ENCODE results near the gene DEFB125.
"Not testable (repeated sequence)": the region's sequence is repeated elsewhere in the genome, so short reads cannot be mapped to it uniquely, and the experiment has no call there.

DEFB125 gene, protein sequence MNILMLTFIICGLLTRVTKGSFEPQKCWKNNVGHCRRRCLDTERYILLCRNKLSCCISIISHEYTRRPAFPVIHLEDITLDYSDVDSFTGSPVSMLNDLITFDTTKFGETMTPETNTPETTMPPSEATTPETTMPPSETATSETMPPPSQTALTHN

DNA sequence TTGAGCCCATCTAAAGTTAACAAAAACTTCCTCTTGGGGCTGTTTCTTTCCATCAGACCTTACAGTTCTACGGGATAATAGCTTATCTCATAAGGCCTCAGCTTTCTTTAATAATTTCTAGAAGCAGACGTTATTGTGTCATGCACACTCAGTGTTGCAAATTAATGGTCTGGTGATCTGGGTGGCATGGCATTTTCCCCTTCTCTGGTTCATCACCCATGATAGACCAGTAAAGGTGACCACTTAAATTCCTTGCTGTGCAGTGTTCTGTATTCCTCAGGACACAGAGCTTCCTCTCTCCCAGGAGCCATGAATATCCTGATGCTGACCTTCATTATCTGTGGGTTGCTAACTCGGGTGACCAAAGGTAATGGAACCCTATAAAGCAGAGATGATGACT, at the start of gene DEFB125:
TSS of gene DEFB125 (plus strand) at position 272 of the 400 bp plus-strand sequence. CDS start at position 310, 38 bp downstream.
- no peak for DNase-seq

DNA sequence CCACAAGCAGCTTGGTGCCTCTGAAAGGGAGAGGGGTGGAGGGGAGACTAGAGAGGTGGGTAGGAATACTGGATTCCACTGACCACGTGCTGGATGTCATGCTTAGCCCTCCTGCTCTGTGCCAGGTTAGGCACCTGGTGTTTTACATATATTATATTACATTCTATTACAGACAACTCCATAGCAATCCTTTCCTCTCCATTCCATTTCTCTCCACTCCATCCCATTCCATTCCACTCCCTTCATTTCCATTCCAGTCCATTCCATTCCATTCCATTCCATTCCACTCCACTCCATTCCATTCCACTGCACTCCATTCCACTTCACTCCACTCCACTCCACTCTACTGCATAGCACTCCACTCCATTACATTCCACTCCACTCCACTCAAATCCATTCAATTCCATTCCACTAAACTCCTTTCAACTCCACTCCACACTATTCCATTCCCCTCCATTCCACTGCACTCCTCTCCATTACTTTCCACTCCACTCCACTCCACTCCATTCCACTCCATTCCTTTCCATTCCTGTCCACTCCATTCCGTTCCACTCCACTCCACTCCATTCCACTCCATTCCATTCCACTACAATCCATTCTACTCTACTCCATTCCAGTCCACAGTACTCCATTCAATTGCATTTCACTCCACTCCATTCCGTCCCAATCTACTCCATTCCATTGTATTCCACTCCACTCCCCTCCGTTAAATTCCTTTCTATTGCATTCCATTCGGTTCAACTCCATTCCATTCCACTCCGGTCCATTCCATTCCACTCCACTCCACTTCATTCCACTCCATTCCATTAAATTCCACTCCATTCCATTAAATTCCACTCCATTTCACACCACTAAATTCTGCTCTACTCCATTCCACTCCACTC, 27.2 kb upstream of the DEFB125 start:
- DNase-seq = no peak

DNA sequence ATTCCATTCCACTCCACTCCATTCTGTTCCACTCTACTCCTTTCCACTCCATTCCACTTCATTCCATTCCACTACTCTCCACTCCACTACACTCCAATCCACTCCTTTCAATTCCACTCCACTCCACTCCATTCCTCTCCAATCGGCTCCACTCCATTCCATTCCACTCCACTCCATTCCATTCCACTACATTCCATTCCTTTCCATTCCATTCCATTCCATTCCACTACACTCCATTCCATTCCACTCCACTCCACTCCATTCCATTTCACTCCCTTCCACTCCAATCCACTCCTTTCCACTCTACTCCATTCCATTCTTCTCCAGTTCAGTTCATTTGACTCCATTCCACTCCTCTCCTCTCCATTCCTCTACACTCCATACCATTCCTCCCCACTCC, 26.2 kb upstream of the DEFB125 start:
- no peak for DNase-seq

DNA sequence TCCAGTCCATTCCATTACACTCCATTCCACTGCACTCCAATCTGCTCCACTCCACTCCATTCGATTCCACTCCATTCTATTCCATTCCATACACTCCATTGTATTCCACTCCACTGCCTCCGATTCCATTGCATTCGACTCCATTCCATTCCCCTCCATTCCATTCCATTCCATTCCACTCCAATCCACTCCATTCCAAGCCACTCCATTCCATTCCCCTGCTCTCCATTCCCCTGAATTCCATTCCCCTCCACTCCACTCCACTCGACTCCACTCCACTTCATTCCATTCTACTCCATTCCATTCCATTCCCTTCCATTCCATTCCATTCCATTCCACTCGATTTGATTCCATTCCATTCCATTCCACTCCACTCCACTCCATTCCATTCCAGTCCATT, 25.7 kb upstream of the DEFB125 start:
- DNase-seq = no peak

DNA sequence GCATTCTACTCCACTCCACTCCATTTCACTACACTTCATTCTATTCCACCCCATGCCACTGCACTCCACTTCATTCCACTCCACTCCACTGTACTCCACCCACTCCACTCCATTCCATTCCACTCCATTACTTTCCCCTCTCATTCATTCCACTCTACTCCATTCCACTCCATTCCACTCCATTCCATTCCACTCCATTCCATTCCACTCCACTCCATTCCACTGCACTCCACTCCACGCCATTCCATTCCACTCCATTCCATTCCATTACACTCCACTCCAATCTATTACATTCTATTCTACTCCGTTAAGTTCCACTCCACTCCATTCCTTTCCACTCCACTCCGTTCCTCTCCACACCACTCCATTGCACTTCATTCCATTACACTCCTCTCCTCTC, 25.0 kb upstream of the DEFB125 start:
- no peak for DNase-seq

DNA sequence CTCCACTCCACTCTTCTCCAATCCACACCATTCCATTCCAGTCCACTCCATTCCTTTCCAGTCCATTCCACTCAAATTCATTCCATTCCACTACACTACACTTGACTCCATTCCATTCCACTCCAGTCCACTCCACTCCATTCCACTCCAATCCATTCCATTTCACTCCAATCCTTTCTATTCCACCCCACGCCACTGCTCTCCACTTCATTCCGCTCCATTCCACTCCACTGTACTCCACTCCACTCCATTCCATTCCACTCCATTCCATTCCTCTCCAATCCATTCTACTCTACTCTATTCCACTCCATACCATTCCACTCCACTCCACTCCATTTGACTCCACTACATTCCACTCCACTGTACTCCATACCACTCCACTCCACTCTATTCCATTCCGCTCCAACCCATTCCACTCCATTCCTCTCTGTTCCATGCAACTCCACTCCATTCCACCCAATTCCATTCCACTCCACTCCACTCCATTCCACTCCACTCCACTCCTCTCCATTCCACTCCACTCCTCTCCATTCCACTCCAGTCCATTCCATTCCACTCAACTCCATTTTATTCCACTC, 23.4 kb upstream of the DEFB125 start:
- no peak for DNase-seq

DNA sequence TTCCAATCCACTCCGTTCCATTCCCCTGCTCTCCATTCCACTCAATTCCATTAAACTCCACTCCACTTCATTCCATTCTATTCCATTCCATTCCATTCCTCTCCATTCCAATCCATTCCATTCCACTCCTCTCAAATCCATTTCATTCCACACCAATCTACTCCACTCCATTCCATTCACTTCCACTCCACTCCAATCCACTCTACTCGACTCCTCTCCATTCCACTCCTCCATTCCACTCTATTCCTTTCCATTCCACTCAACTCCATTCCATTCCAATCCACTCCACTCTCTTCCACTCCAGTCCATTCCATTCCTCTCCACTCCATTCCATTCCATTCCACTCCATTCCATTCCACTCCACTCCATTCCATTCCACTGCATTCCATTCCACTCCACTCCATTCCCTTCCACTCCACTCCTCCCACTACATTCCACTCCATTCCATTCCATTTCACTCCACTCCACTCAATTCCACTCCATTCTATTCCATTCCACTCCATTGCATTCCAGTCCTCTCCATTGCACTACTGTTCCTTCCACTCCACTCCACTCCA, 22.6 kb upstream of the DEFB125 start:
- DNase-seq = no peak

DNA sequence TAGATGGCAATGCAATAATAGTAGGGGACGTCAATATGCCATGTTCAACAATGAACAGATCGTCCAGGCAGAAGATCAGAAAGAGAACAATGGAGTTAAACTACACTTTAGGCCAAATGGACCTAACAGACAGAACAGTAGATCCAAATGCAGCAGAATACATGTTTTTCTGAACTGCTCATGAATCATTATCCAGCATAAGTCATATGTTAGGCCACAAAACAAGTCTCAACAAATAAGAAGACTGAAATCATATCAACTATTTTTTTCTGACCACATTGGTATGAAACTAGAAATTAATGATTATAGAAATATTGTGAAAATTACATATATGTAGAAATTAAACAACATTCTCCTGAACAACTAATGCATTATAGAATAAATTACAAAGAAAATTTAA, 10.2 kb upstream of the DEFB125 start:
- no peak for DNase-seq

DNA sequence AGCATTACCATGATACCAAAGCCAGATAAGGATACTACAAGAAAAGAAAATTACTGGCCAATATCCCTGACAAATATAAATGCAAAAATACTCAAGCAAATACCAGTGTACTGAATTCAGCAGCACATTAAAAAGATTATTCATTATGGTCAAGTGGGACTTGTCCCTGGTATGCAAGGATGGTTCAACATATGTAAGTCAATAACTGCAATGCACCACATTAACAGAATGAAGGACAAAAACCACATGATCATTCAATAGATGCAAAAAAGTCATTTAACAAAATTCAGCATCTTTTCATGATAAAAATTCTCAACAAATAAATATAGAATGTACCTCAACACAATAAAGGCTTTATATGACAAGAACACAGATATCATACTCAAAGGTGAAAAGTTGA, 9.1 kb upstream of the DEFB125 start:
- no peak for DNase-seq

DNA sequence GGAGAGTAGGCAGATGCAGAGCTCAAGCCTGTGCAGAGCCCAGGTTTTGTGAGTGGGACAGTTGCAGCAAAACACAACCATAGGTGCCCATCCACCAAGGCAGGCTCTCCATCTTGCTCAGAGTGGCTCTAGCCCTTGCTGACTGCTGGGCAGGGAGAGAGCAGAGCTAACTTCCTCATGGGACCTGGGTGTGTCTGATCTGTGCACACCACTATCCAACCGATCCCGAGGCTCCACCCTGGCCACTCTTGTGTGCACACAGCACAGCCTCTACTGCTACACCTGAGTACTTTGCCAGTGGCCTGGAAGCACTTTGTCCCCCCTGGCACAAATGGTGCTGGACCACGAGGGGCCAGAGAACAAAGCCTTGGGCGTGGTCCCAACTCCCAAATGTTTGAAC, 7.9 kb upstream of the DEFB125 start:
- no peak for DNase-seq

DNA sequence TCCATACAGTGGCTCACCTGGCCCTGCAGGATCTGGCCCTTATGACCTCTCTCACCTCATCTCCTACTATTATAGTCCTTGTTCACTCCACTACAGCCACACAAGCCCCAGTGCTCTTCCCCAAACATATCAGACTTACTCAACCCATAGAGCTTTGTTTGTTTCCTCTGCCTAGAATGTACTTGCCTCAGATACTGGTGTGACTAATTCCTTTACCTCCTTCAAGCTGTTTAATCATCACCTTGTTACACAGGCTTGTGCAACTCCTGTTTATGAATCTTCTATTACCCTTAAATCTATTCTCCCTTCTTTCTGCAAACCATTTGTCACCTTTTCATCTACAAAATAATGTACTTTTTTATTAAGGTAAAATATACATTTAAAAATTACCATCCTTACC, 3.2 kb downstream of the DEFB125 start:
- no peak for DNase-seq

DNA sequence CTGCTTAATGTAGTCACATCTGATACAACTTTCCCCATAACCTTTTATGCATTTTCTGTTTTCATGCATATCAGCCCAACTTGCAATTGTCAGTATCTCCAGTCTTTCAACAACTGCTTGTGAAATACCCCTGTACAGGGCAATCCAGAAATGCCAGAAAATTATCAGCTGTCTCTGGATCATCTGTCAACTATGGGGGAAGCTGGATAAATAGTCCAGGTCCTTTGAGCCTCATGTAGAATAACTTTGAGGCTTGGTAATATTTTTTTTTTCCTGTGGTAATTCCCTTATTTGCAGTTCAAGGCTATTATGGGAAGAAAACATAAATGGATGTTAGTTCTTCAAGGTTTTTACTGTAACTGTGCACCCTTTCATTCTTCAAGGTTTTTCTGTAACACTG, 6.2 kb downstream of the DEFB125 start:
- no peak for DNase-seq

DNA sequence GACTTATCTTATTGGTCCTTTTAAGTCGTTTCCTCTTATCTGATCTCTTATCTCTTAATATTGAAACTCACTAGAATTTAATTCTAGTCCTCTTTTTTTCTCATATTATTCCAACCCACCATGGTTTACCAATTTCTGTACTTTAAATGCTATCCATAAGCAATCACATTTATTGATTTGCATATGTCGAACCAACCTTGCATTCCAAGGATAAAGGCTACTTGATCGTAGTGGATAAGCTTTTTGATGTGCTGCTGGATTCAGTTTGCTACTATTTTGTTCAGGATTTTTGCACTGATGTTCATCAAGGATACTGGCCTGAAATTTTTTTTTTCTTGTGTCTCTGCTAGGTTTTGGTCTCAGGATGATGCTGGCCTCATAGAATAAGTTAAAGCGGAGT, 7.7 kb downstream of the DEFB125 start:
- DNase-seq = no peak

DNA sequence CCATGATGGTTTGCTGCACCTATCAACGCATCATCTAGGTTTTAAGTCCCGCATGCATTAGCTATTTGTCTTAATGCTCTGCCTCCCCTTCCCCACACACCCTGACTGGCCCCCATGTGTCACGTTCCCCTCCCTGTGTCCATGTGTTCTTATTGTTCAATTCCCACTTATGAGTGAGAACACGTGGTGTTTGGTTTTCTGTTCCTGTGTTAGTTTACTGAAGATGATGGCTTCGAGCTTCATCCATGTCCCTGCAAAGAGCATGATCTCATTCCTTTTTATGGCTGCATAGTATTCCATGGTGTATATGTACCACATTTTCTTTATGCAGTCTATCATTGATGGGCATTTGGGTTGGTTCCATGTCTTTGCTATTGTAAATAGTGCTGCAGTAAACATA, 10.2 kb downstream of the DEFB125 start:
- DNase-seq = not testable (repeated sequence)

DNA sequence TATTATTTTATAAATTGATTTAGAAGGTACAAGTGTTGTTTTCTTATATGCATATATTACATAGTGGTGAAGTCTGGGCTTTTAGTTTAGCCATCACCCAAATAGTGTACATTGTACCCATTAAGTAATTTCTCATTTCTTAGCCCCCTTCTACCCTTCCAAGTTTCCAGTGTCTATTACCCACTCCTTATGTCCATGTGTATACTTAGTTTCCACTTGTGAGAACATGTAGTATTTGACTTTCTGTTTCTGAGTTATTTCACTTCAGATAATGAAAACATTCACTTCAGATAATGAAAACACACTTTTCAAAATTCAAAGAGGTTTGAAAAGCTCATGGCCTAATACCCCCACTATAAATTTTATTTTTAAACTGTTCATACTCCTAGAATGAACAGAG, 14.5 kb downstream of the DEFB125 start:
- no peak for DNase-seq

DNA sequence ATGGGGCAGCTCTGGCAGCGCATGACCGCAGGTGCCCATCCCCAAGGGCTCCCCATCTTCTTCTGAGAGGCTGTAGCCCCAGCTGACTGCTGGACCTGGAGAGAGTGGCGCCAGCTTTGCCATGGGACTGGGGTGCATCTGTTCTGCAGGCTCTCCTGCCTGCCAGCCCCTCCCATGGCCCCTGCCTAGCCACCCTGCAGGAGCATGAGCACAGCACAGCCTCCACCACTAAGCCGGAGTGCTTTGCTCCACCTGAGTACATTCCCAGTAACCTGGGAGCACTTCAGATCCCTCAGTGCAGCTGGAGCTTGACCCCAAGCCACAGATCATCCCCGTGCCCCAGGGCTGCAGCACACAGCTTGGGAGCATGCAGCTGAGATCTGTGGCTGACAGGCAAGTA, 16.0 kb downstream of the DEFB125 start:
- no peak for DNase-seq

DNA sequence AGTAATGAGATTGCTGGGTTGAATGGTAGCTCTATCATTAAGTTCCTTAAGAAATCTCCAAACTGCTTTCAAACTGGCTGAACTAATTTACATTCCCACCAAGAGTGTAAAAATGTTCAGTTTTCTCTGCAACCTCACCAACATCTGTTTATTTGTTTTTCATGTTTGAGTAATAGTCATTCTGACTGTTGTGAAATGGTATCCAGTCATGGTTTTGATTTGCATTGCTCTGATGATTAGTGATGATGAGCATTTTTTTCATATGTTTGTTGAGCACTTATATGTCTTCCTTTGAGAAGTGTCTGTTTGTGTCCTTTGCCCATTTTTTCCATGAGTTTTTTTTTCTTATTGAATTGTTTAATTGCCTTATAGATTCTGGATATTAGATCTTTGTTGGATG, 24.9 kb downstream of the DEFB125 start:
- no peak for DNase-seq

DNA sequence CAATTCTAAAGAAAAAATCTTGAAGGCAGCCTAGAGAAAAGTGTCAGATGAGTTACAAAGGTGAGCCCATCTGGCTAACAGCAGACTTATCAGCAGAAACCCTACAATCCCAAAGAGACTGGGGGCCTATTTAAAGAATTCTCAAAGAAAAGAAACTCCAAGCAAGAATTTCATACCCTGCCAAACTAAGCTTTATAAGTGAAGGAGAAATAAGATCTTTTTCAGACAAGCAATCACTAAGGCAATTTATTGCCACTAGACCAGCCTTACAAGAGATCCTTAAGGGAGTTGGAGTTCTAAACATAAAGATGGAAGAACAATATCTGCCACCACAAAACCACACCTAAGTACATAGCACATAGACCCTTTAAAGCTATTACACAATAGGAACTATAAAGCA, 30.0 kb downstream of the DEFB125 start:
- no peak for DNase-seq

DNA sequence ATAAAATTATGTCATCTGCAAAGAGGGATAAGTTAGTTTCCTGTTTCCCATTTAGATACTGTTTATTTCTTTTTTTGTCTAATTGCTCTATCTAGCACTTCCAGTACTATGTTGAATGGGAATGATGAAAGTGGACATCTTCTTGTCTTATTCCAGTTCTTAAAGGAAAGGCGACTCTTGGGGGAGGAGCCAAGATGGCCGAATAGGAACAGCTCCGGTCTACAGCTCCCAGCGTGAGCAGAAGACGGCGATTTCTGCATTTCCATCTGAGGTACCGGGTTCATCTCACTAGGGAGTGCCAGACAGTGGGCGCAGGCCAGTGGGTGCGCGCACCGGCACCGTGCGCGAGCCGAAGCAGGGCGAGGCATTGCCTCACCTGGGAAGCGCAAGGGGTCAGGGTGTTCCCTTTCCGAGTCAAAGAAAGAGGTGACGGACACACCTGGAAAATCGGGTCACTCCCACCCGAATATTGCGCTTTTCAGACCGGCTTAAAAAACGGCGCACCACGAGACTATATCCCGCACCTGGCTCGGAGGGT, 42.4 kb downstream of the DEFB125 start:
- not testable (repeated sequence) for DNase-seq

DNA sequence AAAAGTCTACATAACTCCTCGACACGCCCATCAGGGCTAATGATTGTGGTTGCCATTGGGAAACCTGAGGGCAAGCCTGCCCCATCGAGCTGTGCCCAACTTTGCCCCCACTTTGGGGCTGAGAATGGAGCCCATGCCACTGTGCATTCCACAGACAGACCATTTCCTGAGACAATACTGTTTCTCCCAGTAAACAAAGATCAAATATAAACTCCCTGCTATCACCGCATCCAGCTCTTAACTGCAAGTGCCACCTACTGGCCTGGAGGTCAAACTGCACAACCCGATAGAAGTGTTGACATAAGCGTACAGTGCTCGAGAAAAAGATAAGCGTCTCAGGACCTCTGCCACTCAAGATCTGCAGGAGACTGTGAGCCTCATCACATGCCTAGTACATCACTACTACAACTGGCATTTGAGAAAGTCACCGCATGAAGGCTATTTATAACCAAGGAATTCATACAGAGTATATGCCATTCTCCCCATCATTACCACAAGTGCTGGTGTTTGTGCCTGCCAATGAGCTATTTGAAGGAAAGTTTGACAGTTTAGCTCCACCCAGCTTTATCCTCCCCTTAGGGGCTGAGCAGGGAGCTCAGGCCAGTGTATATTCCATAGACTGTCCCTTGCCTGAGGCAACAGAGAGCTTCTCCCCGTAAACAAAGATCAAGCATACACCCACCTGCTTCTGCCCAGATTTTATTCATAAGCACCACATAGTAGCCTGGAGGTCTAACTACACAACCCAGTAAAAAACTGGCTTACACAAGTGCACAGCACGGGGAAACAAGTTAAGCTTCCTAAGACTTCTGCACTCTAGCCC, 50.4 kb downstream of the DEFB125 start:
- DNase-seq = no peak

DNA sequence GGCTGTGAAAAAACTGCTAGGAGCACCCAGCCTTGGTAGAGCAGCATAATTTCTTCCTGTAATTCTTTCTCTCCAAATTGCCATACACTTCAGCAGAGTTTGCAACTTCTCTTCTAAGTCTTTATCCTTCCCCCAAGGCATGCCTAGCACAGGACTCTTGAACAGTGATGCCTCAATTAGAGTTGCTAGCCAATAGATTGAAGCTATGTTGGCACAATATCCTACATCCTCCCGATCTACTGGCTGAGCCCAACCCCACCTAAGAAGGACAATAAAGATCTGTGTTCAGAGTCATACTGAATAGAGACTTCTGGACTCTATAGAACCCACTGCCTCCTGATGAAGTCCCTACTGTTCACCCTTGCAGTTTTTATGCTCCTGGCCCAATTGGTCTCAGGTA, 54.8 kb downstream of the DEFB125 start, which contains the start of gene DEFB126:
TSS of gene DEFB126 (plus strand) at position 301 of the 400 bp plus-strand sequence. CDS start at position 340, 39 bp downstream.
- no peak for DNase-seq

DNA sequence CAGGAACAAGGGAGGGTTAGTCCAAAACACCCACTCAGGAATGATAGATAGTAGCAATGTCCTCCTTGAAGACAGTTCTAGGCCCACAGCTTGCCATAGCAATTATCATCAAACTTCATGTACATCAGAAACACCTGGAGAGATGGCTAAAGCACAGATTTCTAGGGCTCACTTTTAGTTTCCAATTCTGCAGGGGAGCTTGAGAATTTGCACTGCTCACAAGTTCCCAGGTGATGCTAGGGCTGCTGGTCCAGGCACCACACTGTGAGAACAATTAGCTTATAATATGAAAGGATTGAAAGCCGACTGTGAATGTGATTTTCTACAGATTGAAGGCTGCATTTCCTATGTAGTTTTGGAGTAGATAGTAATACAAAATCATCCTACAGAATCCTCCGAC, 58.4 kb downstream of the DEFB125 start:
- no peak for DNase-seq
